ENCODE data around the gene FABP3.

- TF ChIP-seq CTCF (IDR thresholded peaks at IDR 0.05): no peak
- TF ChIP-seq POLR2A (IDR thresholded peaks at IDR 0.05): no peak
Measured at GRCh38 chr1:31318146-31318545, 54.7 kb downstream of the FABP3 start.

Measured in adrenal gland (tissue), 5 donors.